ENCODE measurements around the gene ADAP1. TPM values are rescaled to one million over a fixed set of nuclear protein-coding genes. Genes with fewer than 3 reads are reported as not detected.

Gene ADAP1
- polyA plus RNA-seq, 3 donors, result 49.1 to 117 (median 72.2) TPM

DNA sequence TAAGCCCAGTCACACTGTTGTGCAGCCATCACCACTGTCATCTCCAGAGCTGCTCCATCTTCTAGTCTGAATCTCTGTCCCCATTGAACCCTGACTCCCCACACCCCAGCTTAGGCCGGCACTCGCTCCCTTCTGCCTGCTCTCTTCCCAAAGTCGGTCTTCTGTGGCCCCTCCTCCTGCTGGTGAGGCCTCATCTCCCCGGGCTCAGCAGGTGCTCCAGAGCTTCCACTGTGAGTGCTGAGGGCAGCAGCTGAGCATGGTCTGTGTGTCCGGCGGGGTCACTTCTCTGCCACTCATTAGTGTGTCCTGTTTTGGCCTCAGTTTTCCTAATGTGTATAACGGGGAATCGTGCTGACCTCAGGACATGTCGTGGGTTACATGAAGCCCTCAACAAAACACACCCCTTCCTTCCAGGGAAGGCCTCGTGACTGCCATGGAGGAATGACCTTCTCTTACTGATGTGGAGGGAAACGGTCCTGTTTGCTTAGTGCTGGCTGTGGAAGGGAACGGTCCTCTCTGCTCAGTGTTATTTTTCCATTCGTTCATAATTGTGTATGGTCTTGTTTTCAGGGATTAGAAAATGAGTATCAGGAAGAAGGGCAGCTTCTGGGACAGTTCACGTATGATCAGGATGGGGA, 82.5 kb downstream of the ADAP1 start:
- Histone ChIP-seq H3K9ac (ENCODE audit: insufficient read depth, low read length, poor library complexity, severe bottlenecking) (no peak overlapping the region), H3K79me2 (ENCODE audit: insufficient read depth, low read length) (peaks cover 3% of the 10 kb centered on the region), H3K27me3 (ENCODE audit: control insufficient read depth in 2 of 2, insufficient read depth in 2 of 2, low read length in 2 of 2) (no peaks in the 10 kb centered on the region), H3K9me3 (replicated peaks in 1 of 2; ENCODE audit: control insufficient read depth in 1 of 2, insufficient read depth in 1 of 2, low read length in 2 of 2) (no peaks in the 10 kb centered on the region), H3K27ac (ENCODE audit: low read depth in 1 of 2, low read length in 2 of 2) (peak overlapping the region in 1 of 2 donors; percentile 1), H3K36me3 (replicated peaks in 1 of 2; ENCODE audit: control insufficient read depth in 1 of 2, insufficient read depth in 2 of 2, low read length in 2 of 2) (peaks cover 39 to 56% of the 10 kb centered on the region in 2 donors), H3K4me3 (replicated peaks in 1 of 3; ENCODE audit: low read depth in 2 of 3, low read length in 3 of 3) (no peak overlapping the region), H4K20me1 (ENCODE audit: insufficient read depth, low read length) (no peaks in the 10 kb centered on the region), H2AFZ (ENCODE audit: insufficient read depth, low read depth, low read length, poor library complexity, severe bottlenecking) (no peak overlapping the region), H3K4me2 (replicated peaks; ENCODE audit: extremely low read depth, low read length, poor library complexity, severe bottlenecking) (no peak overlapping the region), H3K4me1 (ENCODE audit: control insufficient read depth in 1 of 2, insufficient read depth in 2 of 2, low read length in 2 of 2) (peaks cover 17 to 21% of the 10 kb centered on the region in 2 donors)
- intact Hi-C loops (cut with micrococcal nuclease), result loop anchor here (2.0 to 10.0 kb wide), 6 partner anchors 55 to 550 kb away; partner anchors contain the start of gene ZFAND2A (in 1 of the 2)
- peak in 1 of 3 donors; percentile 10 for DNase-seq
- H3K4me3 Mint-ChIP-seq, result no peak overlapping the region
- H3K27ac Mint-ChIP-seq, result peak overlapping the region in 5 of 7 donors; percentile 14 to 81 (median 63)
- TF ChIP-seq, protein P1, sequence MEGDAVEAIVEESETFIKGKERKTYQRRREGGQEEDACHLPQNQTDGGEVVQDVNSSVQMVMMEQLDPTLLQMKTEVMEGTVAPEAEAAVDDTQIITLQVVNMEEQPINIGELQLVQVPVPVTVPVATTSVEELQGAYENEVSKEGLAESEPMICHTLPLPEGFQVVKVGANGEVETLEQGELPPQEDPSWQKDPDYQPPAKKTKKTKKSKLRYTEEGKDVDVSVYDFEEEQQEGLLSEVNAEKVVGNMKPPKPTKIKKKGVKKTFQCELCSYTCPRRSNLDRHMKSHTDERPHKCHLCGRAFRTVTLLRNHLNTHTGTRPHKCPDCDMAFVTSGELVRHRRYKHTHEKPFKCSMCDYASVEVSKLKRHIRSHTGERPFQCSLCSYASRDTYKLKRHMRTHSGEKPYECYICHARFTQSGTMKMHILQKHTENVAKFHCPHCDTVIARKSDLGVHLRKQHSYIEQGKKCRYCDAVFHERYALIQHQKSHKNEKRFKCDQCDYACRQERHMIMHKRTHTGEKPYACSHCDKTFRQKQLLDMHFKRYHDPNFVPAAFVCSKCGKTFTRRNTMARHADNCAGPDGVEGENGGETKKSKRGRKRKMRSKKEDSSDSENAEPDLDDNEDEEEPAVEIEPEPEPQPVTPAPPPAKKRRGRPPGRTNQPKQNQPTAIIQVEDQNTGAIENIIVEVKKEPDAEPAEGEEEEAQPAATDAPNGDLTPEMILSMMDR (IDR thresholded peaks at IDR 0.05), result no peak
- H3K27me3 Mint-ChIP-seq (ENCODE audit: low read depth in 3 of 3), result peaks cover 2 to 3% (median 3%) of the 10 kb centered on the region in 3 donors
- H3K9me3 Mint-ChIP-seq, result peaks cover 0 to 3% (median 2%) of the 10 kb centered on the region in 7 donors
- 91% methylated on average over 11 of the region's 14 CpGs for WGBS (ENCODE audit: insufficient coverage)
- H3K36me3 Mint-ChIP-seq, result peaks cover 42 to 72% of the 10 kb centered on the region in 2 donors
- peaks cover 11% of the 10 kb centered on the region for H3K4me1 Mint-ChIP-seq

DNA sequence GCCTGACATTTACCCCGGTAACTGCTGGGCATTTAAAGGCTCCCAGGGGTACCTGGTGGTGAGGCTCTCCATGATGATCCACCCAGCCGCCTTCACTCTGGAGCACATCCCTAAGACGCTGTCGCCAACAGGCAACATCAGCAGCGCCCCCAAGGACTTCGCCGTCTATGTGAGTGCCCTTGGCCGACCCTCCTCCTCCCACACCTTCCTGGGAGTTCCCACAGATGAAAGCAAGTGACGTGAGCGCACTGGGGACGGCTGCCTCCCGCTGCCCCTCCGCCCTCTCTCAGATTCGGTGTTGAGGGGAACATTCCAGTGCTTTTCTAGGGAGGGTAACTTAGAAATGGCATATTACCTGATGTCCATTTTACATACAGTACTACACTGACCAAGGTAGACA, 85.1 kb downstream of the ADAP1 start:
- no peaks in the 10 kb centered on the region for H4K20me1 ChIP-seq (ENCODE audit: insufficient read depth, low read length)
- H3K4me3 Mint-ChIP-seq, result no peak overlapping the region
- peaks cover 11% of the 10 kb centered on the region for H3K4me1 Mint-ChIP-seq
- H3K9me3 ChIP-seq (replicated peaks in 1 of 2; ENCODE audit: control insufficient read depth in 1 of 2, insufficient read depth in 1 of 2, low read length in 2 of 2), result no peaks in the 10 kb centered on the region
- H3K27me3 Mint-ChIP-seq (ENCODE audit: low read depth in 3 of 3), result peaks cover 0 to 3% (median 3%) of the 10 kb centered on the region in 3 donors
- TF ChIP-seq, protein P1 (IDR thresholded peaks at IDR 0.05), result no peak
- 96% methylated on average over 7 of the region's 14 CpGs for WGBS (ENCODE audit: insufficient coverage)
- H3K27me3 ChIP-seq (ENCODE audit: control insufficient read depth in 2 of 2, insufficient read depth in 2 of 2, low read length in 2 of 2), result no peaks in the 10 kb centered on the region
- no peak overlapping the region for H3K9ac ChIP-seq (ENCODE audit: insufficient read depth, low read length, poor library complexity, severe bottlenecking)
- DNase-seq, result no peak
- no peak overlapping the region for H3K4me3 ChIP-seq (replicated peaks in 1 of 3; ENCODE audit: low read depth in 2 of 3, low read length in 3 of 3)
- H3K9me3 Mint-ChIP-seq, result peaks cover 0 to 5% (median 3%) of the 10 kb centered on the region in 7 donors
- peaks cover 62 to 90% of the 10 kb centered on the region in 2 donors for H3K36me3 Mint-ChIP-seq
- H3K27ac Mint-ChIP-seq, result peak overlapping the region in 1 of 7 donors; percentile 19
- no peak overlapping the region for H3K27ac ChIP-seq (ENCODE audit: low read depth in 1 of 2, low read length in 2 of 2)
- no peak overlapping the region for H3K4me2 ChIP-seq (replicated peaks; ENCODE audit: extremely low read depth, low read length, poor library complexity, severe bottlenecking)
- H3K79me2 ChIP-seq (ENCODE audit: insufficient read depth, low read length), result no peaks in the 10 kb centered on the region
- peaks cover 55 to 78% of the 10 kb centered on the region in 2 donors for H3K36me3 ChIP-seq (replicated peaks in 1 of 2; ENCODE audit: control insufficient read depth in 1 of 2, insufficient read depth in 2 of 2, low read length in 2 of 2)
- peaks cover 12 to 14% of the 10 kb centered on the region in 2 donors for H3K4me1 ChIP-seq (ENCODE audit: control insufficient read depth in 1 of 2, insufficient read depth in 2 of 2, low read length in 2 of 2)
- intact Hi-C loops (cut with micrococcal nuclease), result no loop called here
- no peak overlapping the region for H2AFZ ChIP-seq (ENCODE audit: insufficient read depth, low read depth, low read length, poor library complexity, severe bottlenecking)
